H9 (cell line): ENCODE results near the gene ERH. TPM values are rescaled to one million over a fixed set of nuclear protein-coding genes. Genes with fewer than 3 reads are reported as not detected.

ENCODE experiments used
- DNase-seq: peaks from one replicate; pipeline ENCODE4 v3.0.0-alpha.2; 2017
- H2AFZ ChIP-seq: one replicate; pipeline ENCODE4 v1.6.1; 2013; ENCODE audit warnings: mild to moderate bottlenecking, low read length, control low read depth, moderate library complexity
- H2AK5ac ChIP-seq: 2 replicates; pipeline ENCODE4 v1.6.1; 2013; ENCODE audit warnings: low read length, control low read depth, mixed read lengths; ENCODE audit not compliant: insufficient read length
- H2BK120ac ChIP-seq: one replicate; pipeline ENCODE4 v1.6.1; 2013; ENCODE audit warnings: low read depth, mild to moderate bottlenecking, low read length, control low read depth, inconsistent platforms; ENCODE audit not compliant: poor library complexity, severe bottlenecking
- H2BK12ac ChIP-seq: 2 replicates; pipeline ENCODE4 v1.6.1; 2013; ENCODE audit warnings: low read length, control low read depth, mixed read lengths, low read depth; ENCODE audit not compliant: insufficient read length
- H2BK15ac ChIP-seq: 2 replicates; pipeline ENCODE4 v1.6.1; 2013; ENCODE audit warnings: low read depth, low read length, control low read depth
- H2BK20ac ChIP-seq: one replicate; pipeline ENCODE4 v1.6.1; 2013; ENCODE audit warnings: low read depth, mild to moderate bottlenecking, low read length, control low read depth, inconsistent platforms; ENCODE audit not compliant: poor library complexity, severe bottlenecking
- H2BK5ac ChIP-seq: 2 replicates; pipeline ENCODE4 v1.6.1; 2013; ENCODE audit warnings: low read length, control low read depth, mixed read lengths; ENCODE audit not compliant: insufficient read length
- H3K14ac ChIP-seq: 2 replicates; pipeline ENCODE4 v1.6.1; 2013; ENCODE audit warnings: low read length, control low read depth; ENCODE audit not compliant: insufficient read depth
- H3K18ac ChIP-seq: 2 replicates; pipeline ENCODE4 v1.6.1; 2013; ENCODE audit warnings: low read depth, mild to moderate bottlenecking, mixed read lengths, low read length, control low read depth; ENCODE audit not compliant: insufficient read length
- H3K23ac ChIP-seq: 2 replicates; pipeline ENCODE4 v1.6.1; 2013; ENCODE audit warnings: low read length, control low read depth, mixed read lengths, low read depth; ENCODE audit not compliant: insufficient read length
- H3K23me2 ChIP-seq: 2 replicates; pipeline ENCODE4 v1.6.1; 2013; ENCODE audit warnings: low read depth, mild to moderate bottlenecking, mixed read lengths, low read length, control low read depth; ENCODE audit not compliant: insufficient read length, poor library complexity, severe bottlenecking
- H3K27ac ChIP-seq: 2 replicates; pipeline ENCODE4 v1.5.1; 2013; ENCODE audit warnings: low read length, control low read depth, mixed read lengths, low read depth; ENCODE audit not compliant: insufficient read length
- H3K27me3 ChIP-seq: 2 replicates; pipeline ENCODE4 v1.6.1; 2013; ENCODE audit warnings: low read length, control low read depth, inconsistent platforms; ENCODE audit not compliant: insufficient read depth
- H3K4ac ChIP-seq: 2 replicates; pipeline ENCODE4 v1.6.1; 2013; ENCODE audit warnings: low read depth, mild to moderate bottlenecking, control low read depth, inconsistent platforms, low read length, moderate library complexity
- H3K4me1 ChIP-seq: 2 replicates; pipeline ENCODE4 v1.6.1; 2013; ENCODE audit warnings: low read length, control low read depth, inconsistent platforms; ENCODE audit not compliant: insufficient read depth
- H3K4me2 ChIP-seq: 2 replicates; pipeline ENCODE4 v1.6.1; 2013; ENCODE audit warnings: low read length, control low read depth, mixed read lengths; ENCODE audit not compliant: insufficient read length, insufficient read depth
- H3K56ac ChIP-seq: 2 replicates; pipeline ENCODE4 v1.6.1; 2013; ENCODE audit warnings: low read depth, mild to moderate bottlenecking, mixed read lengths, low read length, control low read depth; ENCODE audit not compliant: insufficient read length
- H3K79me1 ChIP-seq: 2 replicates; pipeline ENCODE4 v1.6.1; 2013; ENCODE audit warnings: low read depth, mild to moderate bottlenecking, moderate library complexity, low read length, control low read depth, inconsistent platforms; ENCODE audit not compliant: insufficient read depth, poor library complexity, severe bottlenecking
- H3K79me2 ChIP-seq: 2 replicates; pipeline ENCODE4 v1.6.1; 2013; ENCODE audit warnings: low read length, control low read depth, inconsistent platforms; ENCODE audit not compliant: insufficient read depth
- H3K9ac ChIP-seq: 2 replicates; pipeline ENCODE4 v1.6.1; 2013; ENCODE audit warnings: low read length, control low read depth, mixed read lengths; ENCODE audit not compliant: insufficient read length; ENCODE audit errors: extremely low read depth
- H3K9me3 ChIP-seq: one replicate; pipeline ENCODE4 v1.6.1; 2013; ENCODE audit warnings: low read depth, low read length, inconsistent platforms; ENCODE audit not compliant: control insufficient read depth
- H3T11ph ChIP-seq: one replicate; pipeline ENCODE4 v1.6.1; 2013; ENCODE audit warnings: mild to moderate bottlenecking, low read length, control low read depth, inconsistent platforms
- H4K20me1 ChIP-seq: one replicate; pipeline ENCODE4 v1.6.1; 2013; ENCODE audit not compliant: control insufficient read depth, insufficient read length, insufficient read depth
- H4K5ac ChIP-seq: 2 replicates; pipeline ENCODE4 v1.6.1; 2013; ENCODE audit warnings: low read depth, mild to moderate bottlenecking, mixed read lengths, low read length, control low read depth; ENCODE audit not compliant: insufficient read length
- H4K8ac ChIP-seq: replicated peaks from 2 replicates; pipeline ENCODE4 v1.6.1; 2013; ENCODE audit warnings: low read length, control low read depth, mixed read lengths, low read depth; ENCODE audit not compliant: insufficient read length
- H4K91ac ChIP-seq: 2 replicates; pipeline ENCODE4 v1.6.1; 2013; ENCODE audit warnings: low read depth, mild to moderate bottlenecking, moderate library complexity, mixed read lengths, low read length, control low read depth; ENCODE audit not compliant: insufficient read length
- H3K27ac Mint-ChIP-seq, 3 experiments: 2 replicates in 2 of 3; 3 replicates in 1 of 3; pipeline ENCODE4 v1.8.0; 2020 to 2021; ENCODE audit warnings: mixed read lengths in 3 of 3, mild to moderate bottlenecking in 1 of 3, moderate library complexity in 1 of 3
- H3K27me3 Mint-ChIP-seq: 2 replicates; pipeline ENCODE4 v1.8.0; 2021; ENCODE audit warnings: low read depth, mild to moderate bottlenecking, moderate library complexity, mixed read lengths
- H3K36me3 Mint-ChIP-seq, 3 experiments: 2 replicates in 2 of 3; 3 replicates in 1 of 3; pipeline ENCODE4 v1.8.0; 2020 to 2021; ENCODE audit warnings: low read depth in 3 of 3, mixed read lengths in 3 of 3; ENCODE audit not compliant: insufficient read depth in 1 of 3
- H3K4me1 Mint-ChIP-seq, 2 experiments: 2 replicates each; pipeline ENCODE4 v1.8.0; 2020; ENCODE audit warnings: mixed read lengths in 2 of 2
- H3K4me3 Mint-ChIP-seq, 2 experiments: 2 replicates in 1 of 2; 3 replicates in 1 of 2; pipeline ENCODE4 v1.8.0; 2020 to 2021; ENCODE audit warnings: mild to moderate bottlenecking in 2 of 2, mixed read lengths in 2 of 2, moderate library complexity in 1 of 2
- H3K9me3 Mint-ChIP-seq, 2 experiments: 2 replicates in 1 of 2; 3 replicates in 1 of 2; pipeline ENCODE4 v1.8.0; 2020; ENCODE audit warnings: mild to moderate bottlenecking in 2 of 2, mixed read lengths in 2 of 2, moderate library complexity in 1 of 2
- CTCF ChIP-seq: fragments of 200-600 bp; sonication (generic); conservative IDR thresholded peaks from 3 replicates; pipeline ENCODE4 v1.8.0; 2021; ENCODE audit warnings: antibody characterized with exemption, mild to moderate bottlenecking
- WGBS: extraction: QIAGEN DNeasy Blood & Tissue Kit; methylation state at CpG from one replicate; pipeline ENCODE4 v1.1.7; 2013; ENCODE audit warnings: missing lambda C conversion rate, low lambda C conversion rate, mixed read lengths; ENCODE audit not compliant: insufficient read length; ENCODE audit errors: extremely low coverage; 5-methylcytosine and 5-hydroxymethylcytosine counted together
- total RNA-seq: library from RNA; stranded (reverse); gene quantifications from 2 replicates; pipeline ENCODE4 v1.2.1, GENCODE V29; 2021

Gene ERH
- total RNA-seq, 1 experiment from 2014 or later: 443 TPM

- Histone ChIP-seq H3K14ac (no peak overlapping the region), H4K8ac (no peak overlapping the region), H2AK5ac (no peak overlapping the region), H3K9ac (no peak overlapping the region), H2AFZ (no peak overlapping the region), H2BK120ac (no peak overlapping the region), H4K5ac (no peak overlapping the region), H3K4me1 (no peaks in the 10 kb centered on the region), H3K4me2 (no peak overlapping the region), H3K27me3 (no peaks in the 10 kb centered on the region), H3K27ac (no peak overlapping the region), H4K91ac (no peak overlapping the region), H3K23me2 (no peaks in the 10 kb centered on the region), H2BK15ac (no peak overlapping the region), H3K18ac (no peak overlapping the region), H3K4ac (no peak overlapping the region), H4K20me1 (no peaks in the 10 kb centered on the region), H3K56ac (no peak overlapping the region), H3T11ph (no peak overlapping the region), H2BK5ac (no peak overlapping the region), H3K79me1 (no peaks in the 10 kb centered on the region), H2BK12ac (no peak overlapping the region), H3K23ac (no peak overlapping the region), H2BK20ac (no peak overlapping the region), H3K9me3 (no peaks in the 10 kb centered on the region), H3K79me2 (no peaks in the 10 kb centered on the region)
- no CpG with 5 or more reads among the region's 11 CpGs for WGBS
- Mint-ChIP-seq H3K36me3 (no peaks in the 10 kb centered on the region), H3K4me1 (peaks cover 14 to 24% of the 10 kb centered on the region in 2 experiments), H3K9me3 (no peaks in the 10 kb centered on the region), H3K4me3 (no peak overlapping the region), H3K27ac (peak overlapping the region in 2 of 3 experiments; percentile 65 to 67; a peak in 3 of 7 replicates), H3K27me3 (no peaks in the 10 kb centered on the region; the same call in 1 of the 2 replicates)
- no peak for DNase-seq
- no peak for TF ChIP-seq CTCF
These were observed 43.5 kb downstream of the ERH start for GRCh38 chr14:69354383-69355153.
